ENCODE data around the gene E2F2. TPM values are rescaled to one million over a fixed set of nuclear protein-coding genes. Genes with fewer than 3 reads are reported as not detected.
A peak's percentile ranks its signal among the peaks of the same experiment; 100 is the strongest.

The E2F2 gene
- total and polyA plus RNA-seq, 2 of the 13 experiments (the other 11 are each of a cell fraction or from before 2014, with no cell fraction given), result 0.65 to 6.6 TPM

DNA sequence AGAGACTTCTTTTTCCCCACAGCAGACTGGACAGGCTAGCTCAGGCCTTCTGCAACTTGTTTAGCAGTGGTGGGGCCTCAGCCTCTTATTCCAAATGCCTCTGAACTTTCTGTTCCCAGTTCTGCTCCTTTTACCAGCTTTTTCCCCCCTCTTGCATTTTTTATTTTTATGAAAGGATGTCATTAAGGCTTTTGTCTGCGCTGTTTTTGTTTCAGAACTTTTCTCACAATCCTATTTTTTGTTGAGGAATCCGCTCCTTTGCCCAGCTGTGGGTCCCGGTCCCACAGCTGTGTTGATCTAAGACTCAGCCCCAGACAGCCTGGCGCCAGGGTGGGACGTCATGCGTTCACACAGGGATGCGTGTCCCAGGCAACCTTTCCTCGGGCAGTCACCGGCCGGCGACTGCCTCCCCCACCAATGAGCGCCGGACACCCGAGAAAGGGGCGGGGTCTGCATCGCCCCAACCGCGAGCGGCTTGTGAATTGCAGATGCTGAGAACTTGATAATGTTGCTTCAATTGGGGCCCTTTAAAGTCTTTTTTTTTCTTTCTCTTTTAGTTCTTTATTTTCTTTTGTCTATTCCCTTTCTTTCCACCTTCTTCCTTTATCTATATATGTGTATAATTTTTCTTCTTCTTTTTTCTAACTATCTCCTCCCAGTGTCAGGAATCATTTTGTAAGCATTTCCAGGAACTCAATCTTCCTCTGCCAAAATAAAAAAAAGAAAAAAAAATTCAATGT, 31.3 kb upstream of the E2F2 start (continued):
- TF ChIP-seq, protein P1, sequence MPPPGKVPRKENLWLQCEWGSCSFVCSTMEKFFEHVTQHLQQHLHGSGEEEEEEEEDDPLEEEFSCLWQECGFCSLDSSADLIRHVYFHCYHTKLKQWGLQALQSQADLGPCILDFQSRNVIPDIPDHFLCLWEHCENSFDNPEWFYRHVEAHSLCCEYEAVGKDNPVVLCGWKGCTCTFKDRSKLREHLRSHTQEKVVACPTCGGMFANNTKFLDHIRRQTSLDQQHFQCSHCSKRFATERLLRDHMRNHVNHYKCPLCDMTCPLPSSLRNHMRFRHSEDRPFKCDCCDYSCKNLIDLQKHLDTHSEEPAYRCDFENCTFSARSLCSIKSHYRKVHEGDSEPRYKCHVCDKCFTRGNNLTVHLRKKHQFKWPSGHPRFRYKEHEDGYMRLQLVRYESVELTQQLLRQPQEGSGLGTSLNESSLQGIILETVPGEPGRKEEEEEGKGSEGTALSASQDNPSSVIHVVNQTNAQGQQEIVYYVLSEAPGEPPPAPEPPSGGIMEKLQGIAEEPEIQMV (CRISPR knock-in tag; IDR thresholded peaks at IDR 0.05; ENCODE audit: low read depth), result no peak
- TF ChIP-seq ZNF180 (CRISPR knock-in tag; IDR thresholded peaks at IDR 0.05; ENCODE audit: borderline replicate concordance, low read depth) (no peak), ARNT (IDR thresholded peaks at IDR 0.05) (no peak), ZNF362 (CRISPR knock-in tag; IDR thresholded peaks at IDR 0.05; ENCODE audit: borderline replicate concordance) (peak; percentile 48; the same call in 1 of the 2 replicates), PPARG (CRISPR knock-in tag; conservative IDR thresholded peaks at IDR 0.05) (peak; percentile 62; the same call in 1 of the 2 replicates), ZNF501 (CRISPR knock-in tag; IDR thresholded peaks at IDR 0.05) (peak; percentile 59; the same call in 1 of the 2 replicates), RFXAP (CRISPR knock-in tag; IDR thresholded peaks at IDR 0.05; ENCODE audit: borderline replicate concordance) (peak; percentile 94), YEATS4 (CRISPR knock-in tag; IDR thresholded peaks at IDR 0.05; ENCODE audit: borderline replicate concordance) (0 out of 2 replicates have a peak, but pooled peaks have one; percentile 30), CBFB (CRISPR knock-in tag; IDR thresholded peaks at IDR 0.05) (0 out of 2 replicates have a peak, but pooled peaks have one; percentile 48), ZNF792 (CRISPR knock-in tag; IDR thresholded peaks at IDR 0.05) (0 out of 2 replicates have a peak, but pooled peaks have one; percentile 20), SP5 (CRISPR knock-in tag; IDR thresholded peaks at IDR 0.05; ENCODE audit: borderline replicate concordance, low read depth) (peak; percentile 83), ZNF713 (CRISPR knock-in tag; IDR thresholded peaks at IDR 0.05) (no peak), THAP8 (CRISPR knock-in tag; IDR thresholded peaks at IDR 0.05; ENCODE audit: borderline replicate concordance) (no peak), SATB2 (CRISPR knock-in tag; IDR thresholded peaks at IDR 0.05) (no peak), KDM5B (CRISPR knock-in tag; IDR thresholded peaks at IDR 0.05; ENCODE audit: borderline replicate concordance) (no peak), ZBTB49 (CRISPR knock-in tag; IDR thresholded peaks at IDR 0.05; ENCODE audit: borderline replicate concordance) (no peak), ZNF136 (CRISPR knock-in tag; IDR thresholded peaks at IDR 0.05; ENCODE audit: low read depth) (no peak), HNRNPK (IDR thresholded peaks at IDR 0.05; ENCODE audit: low read depth, low read length, poor library complexity, severe bottlenecking) (peak; percentile 39), MED1 (CRISPR knock-in tag; IDR thresholded peaks at IDR 0.05) (peak; percentile 75), MED8 (CRISPR knock-in tag; IDR thresholded peaks at IDR 0.05; ENCODE audit: insufficient replicate concordance) (no peak)
- TF ChIP-seq, protein P2, sequence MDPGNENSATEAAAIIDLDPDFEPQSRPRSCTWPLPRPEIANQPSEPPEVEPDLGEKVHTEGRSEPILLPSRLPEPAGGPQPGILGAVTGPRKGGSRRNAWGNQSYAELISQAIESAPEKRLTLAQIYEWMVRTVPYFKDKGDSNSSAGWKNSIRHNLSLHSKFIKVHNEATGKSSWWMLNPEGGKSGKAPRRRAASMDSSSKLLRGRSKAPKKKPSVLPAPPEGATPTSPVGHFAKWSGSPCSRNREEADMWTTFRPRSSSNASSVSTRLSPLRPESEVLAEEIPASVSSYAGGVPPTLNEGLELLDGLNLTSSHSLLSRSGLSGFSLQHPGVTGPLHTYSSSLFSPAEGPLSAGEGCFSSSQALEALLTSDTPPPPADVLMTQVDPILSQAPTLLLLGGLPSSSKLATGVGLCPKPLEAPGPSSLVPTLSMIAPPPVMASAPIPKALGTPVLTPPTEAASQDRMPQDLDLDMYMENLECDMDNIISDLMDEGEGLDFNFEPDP (CRISPR knock-in tag; conservative IDR thresholded peaks at IDR 0.05), result no peak
- TF ChIP-seq, protein P3, sequence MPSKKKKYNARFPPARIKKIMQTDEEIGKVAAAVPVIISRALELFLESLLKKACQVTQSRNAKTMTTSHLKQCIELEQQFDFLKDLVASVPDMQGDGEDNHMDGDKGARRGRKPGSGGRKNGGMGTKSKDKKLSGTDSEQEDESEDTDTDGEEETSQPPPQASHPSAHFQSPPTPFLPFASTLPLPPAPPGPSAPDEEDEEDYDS (CRISPR knock-in tag; IDR thresholded peaks at IDR 0.05), result peak; percentile 49; the same call in 1 of the 2 replicates

Measured in HepG2 (cell line).